ENCODE data around the gene ITPRID1. TPM values are rescaled to one million over a fixed set of nuclear protein-coding genes. Genes with fewer than 3 reads are reported as not detected.

ITPRID1 gene
- total and polyA plus RNA-seq, 9 donors = 0.20 TPM; not detected in 8

DNA sequence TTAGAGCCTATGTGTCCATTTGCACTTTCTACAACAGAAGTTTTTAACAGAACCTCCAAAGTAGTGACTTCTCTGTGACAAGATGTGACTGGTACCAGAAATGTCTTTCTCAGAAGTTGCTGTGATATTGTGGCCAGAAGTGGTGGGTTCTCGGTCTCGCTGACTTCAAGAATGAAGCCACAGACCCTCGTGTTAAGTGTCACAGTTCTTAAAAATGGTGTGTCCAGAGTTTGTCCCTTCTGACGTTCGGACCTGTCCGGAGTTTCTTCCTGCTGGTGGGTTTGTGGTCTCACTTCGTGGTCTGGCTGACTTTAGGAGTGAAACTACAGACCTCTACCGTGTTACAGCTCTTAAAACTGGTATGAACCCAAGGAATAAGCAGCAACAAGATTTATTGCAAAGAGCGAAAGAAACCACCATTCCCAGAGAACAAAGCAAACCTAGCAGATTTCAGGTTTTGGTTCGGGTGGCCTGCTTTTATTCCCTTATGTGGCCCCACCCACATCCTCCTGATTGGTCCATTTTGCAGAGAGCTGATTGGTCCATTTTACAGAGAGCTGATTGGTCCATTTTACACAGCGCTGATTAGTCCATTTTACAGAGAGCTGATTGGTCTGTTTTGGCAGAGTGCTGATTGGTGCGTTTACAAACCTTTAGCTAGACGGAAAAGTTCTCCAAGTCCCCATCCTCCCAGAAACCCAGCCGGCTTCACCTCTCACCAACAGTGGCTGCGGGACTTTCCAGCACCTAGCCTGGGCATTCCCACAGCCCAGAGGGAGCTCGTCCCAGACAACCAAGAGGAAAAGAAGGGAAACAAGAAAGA, 3.0 kb downstream of the ITPRID1 start:
- 81 to 90% (median 86%) methylated on average over 16 of the region's 16 CpGs for WGBS, 3 donors
- no peak for DNase-seq
- no peaks in the 10 kb centered on the region for H3K9me3 ChIP-seq
- TF ChIP-seq, protein P1, sequence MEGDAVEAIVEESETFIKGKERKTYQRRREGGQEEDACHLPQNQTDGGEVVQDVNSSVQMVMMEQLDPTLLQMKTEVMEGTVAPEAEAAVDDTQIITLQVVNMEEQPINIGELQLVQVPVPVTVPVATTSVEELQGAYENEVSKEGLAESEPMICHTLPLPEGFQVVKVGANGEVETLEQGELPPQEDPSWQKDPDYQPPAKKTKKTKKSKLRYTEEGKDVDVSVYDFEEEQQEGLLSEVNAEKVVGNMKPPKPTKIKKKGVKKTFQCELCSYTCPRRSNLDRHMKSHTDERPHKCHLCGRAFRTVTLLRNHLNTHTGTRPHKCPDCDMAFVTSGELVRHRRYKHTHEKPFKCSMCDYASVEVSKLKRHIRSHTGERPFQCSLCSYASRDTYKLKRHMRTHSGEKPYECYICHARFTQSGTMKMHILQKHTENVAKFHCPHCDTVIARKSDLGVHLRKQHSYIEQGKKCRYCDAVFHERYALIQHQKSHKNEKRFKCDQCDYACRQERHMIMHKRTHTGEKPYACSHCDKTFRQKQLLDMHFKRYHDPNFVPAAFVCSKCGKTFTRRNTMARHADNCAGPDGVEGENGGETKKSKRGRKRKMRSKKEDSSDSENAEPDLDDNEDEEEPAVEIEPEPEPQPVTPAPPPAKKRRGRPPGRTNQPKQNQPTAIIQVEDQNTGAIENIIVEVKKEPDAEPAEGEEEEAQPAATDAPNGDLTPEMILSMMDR (IDR thresholded peaks at IDR 0.05) = no peak
- TF ChIP-seq EP300 (IDR thresholded peaks at IDR 0.05) (no peak), POLR2A (IDR thresholded peaks at IDR 0.05) (no peak)
- no peak overlapping the region for H3K4me3 ChIP-seq
- H3K27me3 ChIP-seq = no peaks in the 10 kb centered on the region
- no peaks in the 10 kb centered on the region for H3K36me3 ChIP-seq
- intact Hi-C loops (cut with DNase I) = no loop called here
- no peaks in the 10 kb centered on the region for H3K4me1 ChIP-seq (ENCODE audit: insufficient read depth)
- H3K27ac ChIP-seq = no peak overlapping the region

DNA sequence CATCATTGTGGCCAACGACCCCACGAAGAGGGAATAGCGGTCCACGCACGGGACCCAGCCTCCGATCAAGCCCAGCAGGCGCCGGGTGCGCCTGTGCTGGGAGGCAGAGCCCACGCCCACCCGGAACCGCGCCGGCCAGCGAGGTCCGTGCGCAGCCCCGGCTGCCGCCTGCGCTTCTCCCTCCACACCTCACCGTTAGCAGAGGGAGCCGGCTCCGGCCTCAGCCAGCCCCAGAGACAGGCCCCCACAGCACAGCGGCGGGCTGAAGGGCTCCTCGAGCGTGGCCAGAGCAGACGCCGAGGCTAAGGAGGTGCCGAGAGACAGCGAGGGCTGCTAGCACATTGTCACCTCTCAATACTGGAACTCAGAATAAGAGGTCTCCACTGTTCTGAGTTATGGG, 3.6 kb downstream of the ITPRID1 start:
- H3K27ac ChIP-seq = no peak overlapping the region
- H3K4me1 ChIP-seq (ENCODE audit: insufficient read depth) = no peaks in the 10 kb centered on the region
- 91 to 96% (median 93%) methylated on average over 31 of the region's 31 CpGs for WGBS, 3 donors
- no peaks in the 10 kb centered on the region for H3K27me3 ChIP-seq
- no peaks in the 10 kb centered on the region for H3K9me3 ChIP-seq
- no peak overlapping the region for H3K4me3 ChIP-seq
- TF ChIP-seq EP300 (IDR thresholded peaks at IDR 0.05) = no peak
- intact Hi-C loops (cut with DNase I) = no loop called here
- no peaks in the 10 kb centered on the region for H3K36me3 ChIP-seq
- DNase-seq = no peak

DNA sequence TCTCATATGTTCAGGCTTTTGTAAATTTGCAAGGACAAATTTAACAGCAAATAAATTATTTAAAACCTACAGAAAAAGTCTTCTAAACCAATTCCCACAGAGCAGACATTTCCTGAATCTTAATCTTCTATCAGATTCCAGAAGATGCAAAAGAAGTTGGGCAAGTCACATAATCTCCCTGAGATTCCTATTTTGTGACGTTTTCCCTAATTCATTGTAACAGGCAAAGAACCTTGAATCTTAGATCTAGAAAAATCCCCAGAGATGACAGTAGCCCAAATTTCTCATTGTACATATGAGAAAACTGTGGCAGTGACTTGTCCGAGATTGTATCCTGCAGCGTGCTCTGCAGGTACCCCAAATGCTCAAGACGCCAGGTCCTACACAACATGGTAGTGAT, 4.9 kb downstream of the ITPRID1 start:
- no peaks in the 10 kb centered on the region for H3K27me3 ChIP-seq
- H3K36me3 ChIP-seq = no peaks in the 10 kb centered on the region
- TF ChIP-seq, protein P1 (IDR thresholded peaks at IDR 0.05) = no peak
- TF ChIP-seq POLR2A (IDR thresholded peaks at IDR 0.05) (no peak), EP300 (IDR thresholded peaks at IDR 0.05) (no peak)
- no peak overlapping the region for H3K4me3 ChIP-seq
- intact Hi-C loops (cut with DNase I) = no loop called here
- no peak overlapping the region for H3K27ac ChIP-seq
- H3K4me1 ChIP-seq (ENCODE audit: insufficient read depth) = no peaks in the 10 kb centered on the region
- H3K9me3 ChIP-seq = no peaks in the 10 kb centered on the region
- 87 to 89% (median 88%) methylated on average over 4 of the region's 4 CpGs for WGBS, 3 donors
- no peak for DNase-seq

DNA sequence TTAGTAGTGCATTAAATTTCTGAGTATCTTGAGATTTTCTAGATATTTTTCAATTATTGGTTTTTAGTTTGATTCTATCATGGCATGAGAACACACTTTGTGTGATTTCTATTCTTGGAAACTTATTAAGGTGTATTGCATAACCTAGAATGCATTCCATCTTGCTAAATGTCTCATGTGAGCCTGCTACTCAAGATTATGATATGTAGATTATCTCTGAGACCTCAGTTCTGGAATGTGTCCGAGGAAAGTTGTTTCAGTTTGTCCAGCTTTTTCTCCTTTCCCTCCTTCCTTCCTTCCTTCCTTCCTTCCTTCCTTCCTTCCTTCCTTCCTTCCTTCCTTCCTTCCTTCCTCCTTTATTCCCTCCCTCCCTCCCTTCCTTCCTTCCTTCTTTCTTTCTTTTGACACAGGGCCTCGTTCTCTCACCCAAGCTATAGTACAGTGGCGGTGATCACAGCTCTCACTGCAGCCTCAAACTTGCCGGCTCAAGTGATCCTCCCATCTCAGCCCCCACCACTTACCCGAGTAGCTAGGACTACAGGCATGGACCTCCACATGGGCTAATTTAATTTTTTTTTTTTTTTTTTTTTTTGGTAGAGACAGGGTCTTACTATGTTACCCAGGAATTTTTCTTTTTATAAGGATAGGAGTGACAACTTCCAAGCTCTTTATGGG, 7.6 kb downstream of the ITPRID1 start:
- 82 to 85% (median 85%) methylated on average over 5 of the region's 5 CpGs for WGBS, 3 donors
- Histone ChIP-seq H3K27ac (no peak overlapping the region), H3K4me3 (no peak overlapping the region), H3K27me3 (no peaks in the 10 kb centered on the region), H3K4me1 (ENCODE audit: insufficient read depth) (no peaks in the 10 kb centered on the region), H3K9me3 (no peaks in the 10 kb centered on the region), H3K36me3 (no peaks in the 10 kb centered on the region)
- intact Hi-C loops (cut with DNase I) = no loop called here
- DNase-seq = no peak
- no peak for TF ChIP-seq POLR2A (IDR thresholded peaks at IDR 0.05)
- TF ChIP-seq, protein P1 (IDR thresholded peaks at IDR 0.05) = no peak
- TF ChIP-seq EP300 (IDR thresholded peaks at IDR 0.05) = no peak

DNA sequence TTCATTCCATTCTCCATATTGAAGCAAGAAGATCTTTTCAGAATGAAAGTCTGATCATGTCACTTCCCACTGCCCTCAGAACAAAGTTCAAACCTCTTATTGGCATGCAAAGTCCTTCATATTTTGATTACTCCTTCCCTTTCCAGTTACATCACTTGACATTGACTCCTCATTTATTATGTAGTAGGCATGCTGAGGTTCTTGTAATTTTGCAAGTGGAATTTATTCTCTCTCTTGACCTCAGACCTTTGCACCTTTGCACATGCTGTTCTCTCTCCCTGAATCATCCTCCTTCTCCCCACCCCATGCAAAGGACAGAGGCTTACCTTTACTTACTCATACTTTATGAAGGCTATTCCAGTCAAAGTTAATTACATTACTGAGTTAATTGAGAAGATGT, 13.0 kb downstream of the ITPRID1 start:
- no peak overlapping the region for H3K4me3 ChIP-seq
- intact Hi-C loops (cut with DNase I) = no loop called here

More for the DNA sequence above, 13.0 kb downstream of the ITPRID1 start:
- Histone ChIP-seq H3K4me1 (ENCODE audit: insufficient read depth) (no peaks in the 10 kb centered on the region), H3K27ac (no peak overlapping the region), H3K27me3 (no peaks in the 10 kb centered on the region), H3K36me3 (no peaks in the 10 kb centered on the region), H3K9me3 (no peaks in the 10 kb centered on the region)
- DNase-seq = no peak
- TF ChIP-seq POLR2A (IDR thresholded peaks at IDR 0.05) = no peak
- TF ChIP-seq EP300 (IDR thresholded peaks at IDR 0.05) = no peak

Measured in ovary (tissue), 9 donors.